Measurements from ENCODE around the gene GRAP2. TPM values are rescaled to one million over a fixed set of nuclear protein-coding genes. Genes with fewer than 3 reads are reported as not detected.
"Not testable (repeated sequence)": the region's sequence is repeated elsewhere in the genome, so short reads cannot be mapped to it uniquely, and the experiment has no call there.

Gene GRAP2
- total RNA-seq, 1 donor from 2014 or later: not detected

DNA sequence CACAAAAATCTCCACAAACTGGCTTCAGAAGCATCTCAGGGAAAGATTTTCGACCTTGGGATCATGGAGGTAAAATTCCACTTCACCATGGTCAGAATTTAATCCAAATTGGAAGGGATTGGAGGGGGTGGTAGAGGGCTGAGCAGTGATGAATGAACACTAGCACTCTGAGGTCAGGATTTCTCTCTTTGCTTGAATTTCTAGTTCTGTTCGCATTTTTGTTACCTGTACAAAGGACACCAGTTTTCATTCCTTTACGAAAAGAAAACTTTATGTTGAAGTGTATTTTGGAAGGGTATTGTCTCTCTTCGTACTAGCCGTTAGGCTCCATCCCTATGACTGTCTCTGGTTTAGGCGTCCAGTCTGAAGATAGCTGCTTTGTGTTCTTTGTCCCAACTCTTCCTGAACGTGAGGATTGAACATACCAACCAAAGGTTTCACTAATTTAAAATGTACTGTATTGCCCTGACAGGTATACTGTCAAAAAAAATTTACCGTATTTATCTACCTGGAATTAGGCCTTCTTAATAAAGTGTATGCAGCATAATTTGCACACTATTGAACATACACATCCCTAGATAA, 772 bp downstream of the GRAP2 start:
- no peak overlapping the region for H3K4me3 ChIP-seq (ENCODE audit: low read depth, low read length)
- DNase-seq (ENCODE audit: low read depth): no peak
- TF ChIP-seq, protein P1, sequence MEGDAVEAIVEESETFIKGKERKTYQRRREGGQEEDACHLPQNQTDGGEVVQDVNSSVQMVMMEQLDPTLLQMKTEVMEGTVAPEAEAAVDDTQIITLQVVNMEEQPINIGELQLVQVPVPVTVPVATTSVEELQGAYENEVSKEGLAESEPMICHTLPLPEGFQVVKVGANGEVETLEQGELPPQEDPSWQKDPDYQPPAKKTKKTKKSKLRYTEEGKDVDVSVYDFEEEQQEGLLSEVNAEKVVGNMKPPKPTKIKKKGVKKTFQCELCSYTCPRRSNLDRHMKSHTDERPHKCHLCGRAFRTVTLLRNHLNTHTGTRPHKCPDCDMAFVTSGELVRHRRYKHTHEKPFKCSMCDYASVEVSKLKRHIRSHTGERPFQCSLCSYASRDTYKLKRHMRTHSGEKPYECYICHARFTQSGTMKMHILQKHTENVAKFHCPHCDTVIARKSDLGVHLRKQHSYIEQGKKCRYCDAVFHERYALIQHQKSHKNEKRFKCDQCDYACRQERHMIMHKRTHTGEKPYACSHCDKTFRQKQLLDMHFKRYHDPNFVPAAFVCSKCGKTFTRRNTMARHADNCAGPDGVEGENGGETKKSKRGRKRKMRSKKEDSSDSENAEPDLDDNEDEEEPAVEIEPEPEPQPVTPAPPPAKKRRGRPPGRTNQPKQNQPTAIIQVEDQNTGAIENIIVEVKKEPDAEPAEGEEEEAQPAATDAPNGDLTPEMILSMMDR (conservative IDR thresholded peaks at IDR 0.05; ENCODE audit: low read depth, low read length): no peak

DNA sequence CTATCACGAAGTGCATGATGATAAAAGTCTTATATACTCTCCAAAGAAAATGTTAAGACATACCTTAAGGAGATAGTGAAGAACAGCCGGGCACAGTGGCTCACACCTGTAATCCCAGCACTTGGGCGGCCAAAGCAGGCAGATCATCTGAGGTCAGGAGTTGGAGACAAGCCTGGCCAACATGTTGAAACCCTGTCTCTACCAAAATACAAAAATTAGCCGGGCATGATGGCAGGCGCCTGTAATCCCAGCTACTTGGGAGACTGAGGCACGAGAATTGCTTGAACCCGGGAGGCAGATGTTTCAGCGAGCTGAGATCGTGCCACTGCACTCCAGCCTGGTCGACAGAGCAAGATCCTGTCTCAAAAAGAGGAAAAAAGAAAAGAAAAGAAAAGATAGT, 3.1 kb downstream of the GRAP2 start:
- H3K4me3 ChIP-seq (ENCODE audit: low read depth, low read length); DNase-seq (ENCODE audit: low read depth): not testable (repeated sequence)

DNA sequence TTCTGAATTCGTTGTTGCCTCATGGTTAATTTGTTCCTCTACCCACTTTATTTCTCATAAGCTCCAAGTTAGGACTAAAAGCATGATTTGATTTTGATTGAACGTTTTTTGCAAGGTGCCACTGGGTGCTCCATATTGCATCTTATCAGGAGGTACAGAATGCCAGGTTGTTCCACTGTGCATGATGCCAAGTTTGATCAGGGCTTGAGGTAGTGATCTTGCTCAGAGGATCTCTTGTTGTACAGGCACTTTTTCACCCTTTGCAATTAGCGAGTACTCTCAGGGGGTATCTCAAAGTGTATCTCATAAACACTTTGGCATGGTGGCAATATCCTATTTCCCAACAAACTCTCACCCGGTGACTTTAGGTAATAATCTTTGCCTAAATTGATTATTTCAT, 4.0 kb downstream of the GRAP2 start:
- H3K4me3 ChIP-seq (ENCODE audit: low read depth, low read length): no peak overlapping the region
- DNase-seq (ENCODE audit: low read depth): no peak
- TF ChIP-seq, protein P1 (conservative IDR thresholded peaks at IDR 0.05; ENCODE audit: low read depth, low read length): no peak

DNA sequence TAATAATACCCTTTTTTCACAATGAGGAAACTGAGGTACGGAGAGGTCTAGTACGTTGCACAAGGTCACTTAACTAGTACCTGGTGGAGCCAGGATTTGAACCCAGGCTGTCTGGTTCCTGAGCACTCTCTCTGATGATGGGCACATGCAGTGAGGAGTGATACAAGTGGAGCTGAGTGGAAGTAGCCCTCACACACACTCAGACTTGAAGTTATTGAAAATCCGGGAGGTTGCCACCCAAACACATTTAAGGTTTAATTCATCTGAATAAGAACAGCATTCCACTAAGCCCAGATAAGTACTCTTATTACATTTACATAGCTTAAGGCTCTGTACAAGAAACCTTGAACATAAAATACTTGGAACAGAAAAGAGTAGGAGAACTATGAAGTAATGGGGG, 4.8 kb downstream of the GRAP2 start:
- H3K4me3 ChIP-seq (ENCODE audit: low read depth, low read length): no peak overlapping the region
- DNase-seq (ENCODE audit: low read depth): no peak
- TF ChIP-seq, protein P1 (conservative IDR thresholded peaks at IDR 0.05; ENCODE audit: low read depth, low read length): no peak

DNA sequence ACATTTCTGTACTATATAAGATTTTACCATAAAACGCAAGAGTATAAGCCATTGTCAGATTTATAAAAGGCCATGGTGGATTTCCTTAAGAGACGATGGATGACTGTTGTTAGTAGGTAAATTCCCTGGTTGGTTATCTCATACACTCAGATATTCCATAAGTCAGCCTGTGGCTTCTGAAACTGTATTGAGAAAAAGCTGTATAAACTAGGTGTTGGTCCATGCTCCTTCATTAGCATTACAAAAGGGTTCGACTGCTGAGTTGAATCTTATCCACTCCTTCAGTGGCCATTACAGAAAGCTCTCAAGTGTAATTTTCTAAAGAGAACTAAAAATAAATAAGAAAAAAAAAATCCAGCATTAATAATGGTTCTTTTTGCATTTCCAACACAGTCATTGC, 5.3 kb downstream of the GRAP2 start:
- TF ChIP-seq, protein P1 (conservative IDR thresholded peaks at IDR 0.05; ENCODE audit: low read depth, low read length): no peak
- no peak overlapping the region for H3K4me3 ChIP-seq (ENCODE audit: low read depth, low read length)

DNA sequence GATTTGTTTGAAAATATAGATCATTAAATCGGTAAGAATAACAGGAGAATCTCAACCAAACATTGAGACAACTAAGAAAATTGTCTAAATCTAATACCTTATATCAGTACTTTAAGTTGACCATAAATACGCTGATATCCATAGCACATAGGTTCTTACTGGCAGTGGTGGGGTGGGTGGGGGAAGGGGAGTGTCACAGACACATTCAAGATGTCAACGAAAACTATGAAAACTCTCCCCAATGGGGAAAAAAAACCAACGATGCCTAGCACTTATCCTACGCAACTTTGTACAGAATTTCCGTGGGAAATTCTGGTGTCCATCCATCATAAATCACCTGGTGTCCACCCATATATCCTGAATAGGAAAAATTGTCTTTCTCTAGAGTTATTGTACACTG, 6.2 kb downstream of the GRAP2 start:
- no peak overlapping the region for H3K4me3 ChIP-seq (ENCODE audit: low read depth, low read length)
- no peak for DNase-seq (ENCODE audit: low read depth)
- TF ChIP-seq, protein P1 (conservative IDR thresholded peaks at IDR 0.05; ENCODE audit: low read depth, low read length): no peak

More for the DNA sequence above, 5.3 kb downstream of the GRAP2 start:
- no peak for DNase-seq (ENCODE audit: low read depth)

DNA sequence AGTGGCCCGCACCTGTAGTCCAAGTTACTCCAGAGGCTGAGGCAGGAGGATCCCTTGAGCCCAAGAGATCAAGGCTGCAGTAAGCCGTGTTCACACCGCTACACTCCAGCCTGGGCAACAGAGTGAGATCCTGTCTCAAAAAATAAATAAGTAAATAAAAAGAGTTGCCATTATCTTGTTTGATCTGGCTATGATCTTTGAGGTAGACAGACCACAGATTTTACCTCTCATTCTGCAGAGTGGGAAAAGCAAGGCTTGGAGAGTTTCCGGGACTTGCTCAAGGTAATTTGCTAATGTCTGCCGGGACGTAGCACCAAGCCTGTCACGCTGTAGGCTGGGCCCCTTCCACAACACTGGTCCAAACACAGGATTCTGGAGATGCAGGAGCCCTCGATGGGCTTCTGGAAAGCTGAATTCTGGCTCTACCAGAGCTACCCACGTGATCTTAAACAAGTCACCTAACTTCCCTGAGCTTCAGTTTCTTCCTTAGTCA, 6.8 kb downstream of the GRAP2 start:
- TF ChIP-seq, protein P1 (conservative IDR thresholded peaks at IDR 0.05; ENCODE audit: low read depth, low read length): no peak
- no peak overlapping the region for H3K4me3 ChIP-seq (ENCODE audit: low read depth, low read length)
- no peak for DNase-seq (ENCODE audit: low read depth)
